CD4-positive, CD25-positive, alpha-beta regulatory T cell (primary cell): ENCODE data around the gene SMOC2. TPM values are rescaled to one million over a fixed set of nuclear protein-coding genes. Genes with fewer than 3 reads are reported as not detected.

Experiments
- ATAC-seq, 2 donors: fragments of 150-1000 bp; cut with Tn5 transposase; one replicate each; pipeline ENCODE4 v1.10.0; 2021; ENCODE audit warnings: low read depth in 2 of 2, moderate number of reproducible peaks in 2 of 2, moderate library complexity in 1 of 2
- DNase-seq, 3 donors: peaks; one replicate each; pipeline versions ENCODE4 v3.0.0 to v3.0.0-alpha.2; 2012 to 2022; ENCODE audit warnings: mixed read lengths in 1 of 3
- H3K27ac ChIP-seq: one replicate; pipeline ENCODE4 v1.7.0; 2013; ENCODE audit warnings: mild to moderate bottlenecking, low read length; ENCODE audit not compliant: insufficient read depth, poor library complexity, severe bottlenecking
- H3K27me3 ChIP-seq: one replicate; pipeline ENCODE4 v1.7.0; 2013; ENCODE audit warnings: low read length; ENCODE audit not compliant: control insufficient read depth, insufficient read depth
- H3K36me3 ChIP-seq: one replicate; pipeline ENCODE4 v1.7.0; 2013; ENCODE audit warnings: mild to moderate bottlenecking, low read length, moderate library complexity; ENCODE audit not compliant: control insufficient read depth, insufficient read depth
- H3K4me1 ChIP-seq: 2 replicates; pipeline ENCODE4 v1.7.0; 2013; ENCODE audit warnings: mild to moderate bottlenecking, low read length; ENCODE audit not compliant: insufficient read depth, control insufficient read depth, poor library complexity, severe bottlenecking
- H3K4me3 ChIP-seq: one replicate; pipeline ENCODE4 v1.7.0; 2013; ENCODE audit warnings: low read depth, mild to moderate bottlenecking, low read length, moderate library complexity
- H3K9me3 ChIP-seq, 2 experiments: 1 replicate in 1 of 2; 2 replicates in 1 of 2; pipeline ENCODE4 v1.7.0; 2013; ENCODE audit warnings: low read length in 2 of 2, mild to moderate bottlenecking in 1 of 2, moderate library complexity in 1 of 2; ENCODE audit not compliant: control insufficient read depth in 2 of 2
- H3K27ac Mint-ChIP-seq, 3 donors: one replicate each; pipeline ENCODE4 v1.8.0; 2020 to 2022; ENCODE audit warnings: mild to moderate bottlenecking in 3 of 3, mixed read lengths in 3 of 3, moderate library complexity in 2 of 3
- H3K27me3 Mint-ChIP-seq: one replicate; pipeline ENCODE4 v1.8.0; 2022; ENCODE audit warnings: mild to moderate bottlenecking, mixed read lengths
- H3K36me3 Mint-ChIP-seq: one replicate; pipeline ENCODE4 v1.8.0; 2020; ENCODE audit warnings: mixed read lengths
- H3K4me1 Mint-ChIP-seq, 4 donors: one replicate each; pipeline ENCODE4 v1.8.0; 2020 to 2022; ENCODE audit warnings: mixed read lengths in 4 of 4, mild to moderate bottlenecking in 1 of 4
- H3K4me3 Mint-ChIP-seq, 4 donors: one replicate each; pipeline ENCODE4 v1.8.0; 2020 to 2022; ENCODE audit warnings: mild to moderate bottlenecking in 4 of 4, mixed read lengths in 4 of 4, moderate library complexity in 3 of 4
- H3K9me3 Mint-ChIP-seq, 7 donors: one replicate each; pipeline ENCODE4 v1.8.0; 2020 to 2022; ENCODE audit warnings: mixed read lengths in 7 of 7, mild to moderate bottlenecking in 3 of 7, moderate library complexity in 2 of 7
- polyA plus RNA-seq, 4 donors: library from polyadenylated mRNA; unstranded; fragments of 300-500 nt; fragmentation: Illumina TruSeq; gene quantifications; one replicate each; pipeline ENCODE4 v1.2.3, GENCODE V29; 2021
- total RNA-seq: library from RNA; stranded (reverse); gene quantifications from one replicate; pipeline ENCODE4 v1.2.3, GENCODE V29; 2022

Gene SMOC2
- total and polyA plus RNA-seq, 5 donors from 2014 or later = not detected

DNA sequence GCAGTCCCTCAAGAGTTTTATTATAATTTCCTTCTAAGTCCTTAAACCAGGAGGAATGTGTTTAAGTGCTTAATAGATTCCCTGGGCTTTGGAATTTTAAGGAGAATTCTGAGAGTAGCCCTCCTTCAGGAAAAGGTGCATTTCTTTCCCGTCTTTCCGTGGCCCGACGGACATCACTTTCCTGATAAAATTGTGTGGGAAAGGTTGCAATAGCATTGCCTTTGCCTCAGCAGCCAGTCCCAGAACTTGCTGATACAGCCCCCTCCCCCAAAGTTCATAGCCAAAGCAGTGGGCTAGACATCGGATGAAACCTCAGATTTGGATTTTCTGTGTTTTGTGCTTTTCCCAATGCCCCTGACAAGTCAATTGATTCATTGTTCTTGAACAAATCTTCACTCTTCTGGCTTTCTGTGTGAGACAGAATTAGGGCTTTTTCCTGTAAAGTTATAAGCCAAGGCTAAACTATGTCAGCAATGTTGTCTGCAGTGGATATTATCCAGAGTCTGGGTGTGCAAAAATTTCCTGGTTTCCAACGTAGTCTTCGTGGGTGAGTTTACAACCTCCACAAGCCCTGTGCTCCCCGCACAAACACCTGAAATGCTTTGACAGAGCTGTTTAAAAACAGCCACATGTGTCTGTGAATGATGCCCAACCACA is 1.1 kb upstream of the SMOC2 start:
- Mint-ChIP-seq H3K4me3 (no peak overlapping the region), H3K4me1 (peaks cover 0 to 5% (median 1%) of the 10 kb centered on the region in 4 donors), H3K27ac (no peak overlapping the region), H3K27me3 (peaks cover 35% of the 10 kb centered on the region), H3K36me3 (no peaks in the 10 kb centered on the region), H3K9me3 (peaks cover 0 to 1% (median 0%) of the 10 kb centered on the region in 7 donors)
- H3K4me3 ChIP-seq = no peak overlapping the region
- no peaks in the 10 kb centered on the region for H3K4me1 ChIP-seq
- no peaks in the 10 kb centered on the region for H3K9me3 ChIP-seq
- peaks cover 5% of the 10 kb centered on the region for H3K27me3 ChIP-seq
- no peaks in the 10 kb centered on the region for H3K36me3 ChIP-seq
- DNase-seq (no peak), ATAC-seq (no peak)
- no peak overlapping the region for H3K27ac ChIP-seq

DNA sequence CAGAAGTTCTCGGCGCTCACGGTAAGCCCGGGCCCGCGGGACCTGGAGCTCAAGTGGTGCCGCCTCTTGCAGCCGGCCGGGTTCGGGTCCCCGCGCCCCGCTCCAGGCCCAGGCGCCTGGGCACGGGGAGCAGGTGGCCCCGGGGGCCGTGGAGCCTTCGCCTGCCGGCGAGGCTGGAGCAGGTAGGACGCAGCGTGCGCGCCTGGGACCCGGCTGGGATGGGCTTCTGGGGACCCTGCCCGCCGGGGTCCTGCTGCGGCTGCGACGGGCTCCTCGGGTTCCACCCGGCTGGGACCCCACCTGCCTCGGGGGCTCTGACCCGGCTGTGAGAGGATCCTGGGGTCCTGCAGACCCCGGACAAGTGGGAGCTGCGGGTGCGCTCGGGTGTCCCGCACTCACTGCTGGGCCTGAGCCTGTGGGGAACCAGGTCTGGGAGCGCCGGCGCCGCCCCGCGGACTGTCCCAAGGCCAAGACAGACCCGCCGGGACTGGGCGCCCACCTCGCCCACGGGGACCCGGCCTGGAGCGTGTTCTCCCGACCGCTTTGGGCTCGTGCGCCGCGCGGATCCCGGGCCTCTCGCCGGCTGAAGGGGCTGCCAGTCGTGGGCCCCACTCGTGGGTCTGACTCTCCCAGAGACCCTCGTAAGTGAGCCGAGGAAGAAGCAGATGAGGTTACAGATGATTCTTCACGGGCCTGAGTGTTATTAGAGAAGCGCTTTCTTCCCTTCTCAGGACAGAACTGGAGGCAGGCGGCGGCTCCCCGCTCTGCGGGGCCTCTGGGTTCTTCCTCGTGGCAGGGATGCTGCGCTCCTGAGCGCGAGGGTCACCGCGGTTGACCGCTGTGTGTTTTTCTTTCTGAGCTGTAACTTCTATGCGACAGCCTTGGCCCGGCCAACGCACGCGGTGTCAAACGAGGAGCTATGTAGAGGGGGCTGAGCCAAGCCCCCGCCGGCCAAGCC is 729 bp downstream of the SMOC2 start:
- no peak overlapping the region for H3K27ac ChIP-seq
- Mint-ChIP-seq H3K4me1 (peaks cover 0 to 5% (median 1%) of the 10 kb centered on the region in 4 donors), H3K27me3 (peaks cover 40% of the 10 kb centered on the region)

GRCh38 chr6:168442646-168443045 is 1.7 kb downstream of the SMOC2 start:
- no peaks in the 10 kb centered on the region for H3K4me1 ChIP-seq
- Mint-ChIP-seq H3K27me3 (peaks cover 40% of the 10 kb centered on the region), H3K27ac (peak overlapping the region in 1 of 3 donors; percentile 52)

More for the DNA sequence above, 729 bp downstream of the SMOC2 start:
- no peak overlapping the region for H3K4me3 Mint-ChIP-seq
- Histone ChIP-seq H3K4me3 (no peak overlapping the region), H3K4me1 (no peaks in the 10 kb centered on the region), H3K27me3 (peaks cover 5% of the 10 kb centered on the region), H3K9me3 (no peaks in the 10 kb centered on the region), H3K36me3 (no peaks in the 10 kb centered on the region)
- H3K27ac Mint-ChIP-seq = no peak overlapping the region
- no peaks in the 10 kb centered on the region for H3K36me3 Mint-ChIP-seq
- peaks cover 0 to 1% (median 0%) of the 10 kb centered on the region in 7 donors for H3K9me3 Mint-ChIP-seq
- ATAC-seq = no peak
- DNase-seq = no peak

GRCh38 chr6:168447282-168447681 is 6.3 kb downstream of the SMOC2 start:
- Histone ChIP-seq H3K27ac (no peak overlapping the region), H3K9me3 (no peaks in the 10 kb centered on the region), H3K36me3 (no peaks in the 10 kb centered on the region), H3K4me3 (no peak overlapping the region), H3K27me3 (no peaks in the 10 kb centered on the region), H3K4me1 (no peaks in the 10 kb centered on the region)
- Mint-ChIP-seq H3K9me3 (peaks cover 0 to 1% (median 0%) of the 10 kb centered on the region in 7 donors), H3K4me1 (peaks cover 0 to 5% (median 1%) of the 10 kb centered on the region in 4 donors), H3K4me3 (no peak overlapping the region), H3K27me3 (peaks cover 21% of the 10 kb centered on the region), H3K27ac (no peak overlapping the region), H3K36me3 (no peaks in the 10 kb centered on the region)
- no peak for ATAC-seq
- no peak for DNase-seq

More at GRCh38 chr6:168442646-168443045, 1.7 kb downstream of the SMOC2 start:
- Histone ChIP-seq H3K27ac (no peak overlapping the region), H3K9me3 (no peaks in the 10 kb centered on the region), H3K36me3 (no peaks in the 10 kb centered on the region), H3K27me3 (peaks cover 5% of the 10 kb centered on the region), H3K4me3 (no peak overlapping the region)
- ATAC-seq (no peak), DNase-seq (no peak)
- Mint-ChIP-seq H3K4me3 (no peak overlapping the region), H3K9me3 (peaks cover 0 to 1% (median 0%) of the 10 kb centered on the region in 7 donors), H3K36me3 (no peaks in the 10 kb centered on the region), H3K4me1 (peaks cover 0 to 5% (median 1%) of the 10 kb centered on the region in 4 donors)

DNA sequence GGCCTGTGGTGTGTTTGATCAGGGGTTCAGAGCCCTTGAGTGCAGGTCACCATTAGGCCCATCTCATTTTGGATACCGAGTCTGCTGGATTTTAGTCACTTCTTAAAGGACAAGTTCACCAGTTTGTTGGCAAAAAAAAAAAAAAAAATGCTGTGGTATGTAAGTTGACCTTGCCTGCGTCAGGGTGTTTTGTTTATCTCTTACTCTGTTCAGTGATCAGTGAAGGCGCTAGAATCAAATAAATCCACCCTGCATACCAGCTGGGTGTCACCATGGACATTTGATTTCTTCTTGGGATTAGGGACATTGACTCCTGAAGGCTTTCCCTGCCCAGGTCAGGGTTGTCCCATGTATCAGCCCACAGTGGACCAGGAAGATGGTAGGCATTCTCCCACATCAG is 6.7 kb downstream of the SMOC2 start:
- Mint-ChIP-seq H3K27ac (no peak overlapping the region), H3K27me3 (peaks cover 17% of the 10 kb centered on the region), H3K36me3 (no peaks in the 10 kb centered on the region), H3K4me1 (peaks cover 0 to 2% (median under 1%) of the 10 kb centered on the region in 4 donors), H3K9me3 (peaks cover 0 to 1% (median 0%) of the 10 kb centered on the region in 7 donors), H3K4me3 (no peak overlapping the region)
- Histone ChIP-seq H3K27ac (no peak overlapping the region), H3K4me3 (no peak overlapping the region), H3K36me3 (no peaks in the 10 kb centered on the region), H3K9me3 (no peaks in the 10 kb centered on the region), H3K27me3 (no peaks in the 10 kb centered on the region), H3K4me1 (no peaks in the 10 kb centered on the region)
- DNase-seq (no peak), ATAC-seq (no peak)

DNA sequence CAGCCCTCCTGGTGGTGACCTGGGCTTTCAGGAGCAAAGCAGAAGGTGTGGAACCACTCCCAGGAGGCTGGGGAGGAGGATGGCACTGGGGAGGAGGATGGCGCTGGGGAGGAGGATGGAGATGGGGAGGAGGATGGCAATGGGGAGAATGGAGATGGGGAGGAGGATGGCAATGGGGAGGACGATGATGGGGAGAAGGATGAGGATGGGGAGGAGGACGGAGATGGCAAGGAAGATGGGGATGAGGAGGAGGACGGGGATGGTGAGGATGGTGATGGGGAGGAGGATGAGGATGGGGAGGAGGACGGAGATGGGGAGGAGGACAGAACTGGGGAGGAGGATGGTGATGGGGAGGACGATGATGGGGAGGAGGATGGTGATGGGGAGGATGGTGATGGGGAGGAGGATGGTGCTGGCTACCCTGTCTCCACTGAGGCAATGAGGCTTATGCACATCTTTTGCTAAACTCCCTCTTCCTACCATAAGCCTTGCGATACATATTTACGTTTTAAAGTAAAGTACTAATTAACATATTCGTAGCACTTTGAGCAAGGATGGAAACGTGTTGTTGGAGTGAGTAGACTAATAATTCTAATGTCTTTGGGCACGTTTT is 7.4 kb downstream of the SMOC2 start:
- no peaks in the 10 kb centered on the region for H3K9me3 ChIP-seq
- Mint-ChIP-seq H3K4me3 (no peak overlapping the region), H3K36me3 (no peaks in the 10 kb centered on the region), H3K27me3 (peaks cover 10% of the 10 kb centered on the region), H3K27ac (no peak overlapping the region), H3K9me3 (peaks cover 0 to 1% (median 0%) of the 10 kb centered on the region in 7 donors), H3K4me1 (no peaks in the 10 kb centered on the region)
- no peak for ATAC-seq
- no peak overlapping the region for H3K27ac ChIP-seq
- no peaks in the 10 kb centered on the region for H3K36me3 ChIP-seq
- no peak overlapping the region for H3K4me3 ChIP-seq
- DNase-seq = no peak
- no peaks in the 10 kb centered on the region for H3K4me1 ChIP-seq
- no peaks in the 10 kb centered on the region for H3K27me3 ChIP-seq

DNA sequence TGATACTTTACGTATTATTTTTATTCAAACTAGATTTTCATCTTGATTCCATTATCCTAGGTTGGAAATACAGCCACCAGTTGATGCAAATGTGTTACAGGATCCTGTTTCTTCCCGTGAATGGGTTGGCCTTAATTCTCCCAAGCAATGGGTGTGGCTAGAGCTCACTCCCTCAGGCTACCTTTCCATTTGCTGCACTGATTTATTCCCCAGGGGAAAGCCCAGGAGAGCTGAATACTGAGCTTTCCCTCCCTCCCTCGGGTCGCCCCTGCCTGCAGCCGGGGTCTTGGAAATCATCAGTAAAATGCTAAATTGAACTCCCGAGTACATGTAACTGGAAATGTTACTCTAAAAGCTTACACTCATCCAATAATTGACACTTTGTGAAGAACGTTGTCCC is 9.9 kb downstream of the SMOC2 start:
- Histone ChIP-seq H3K4me3 (no peak overlapping the region), H3K36me3 (no peaks in the 10 kb centered on the region), H3K9me3 (no peaks in the 10 kb centered on the region), H3K27me3 (no peaks in the 10 kb centered on the region), H3K4me1 (no peaks in the 10 kb centered on the region), H3K27ac (no peak overlapping the region)
- peaks cover 4% of the 10 kb centered on the region for H3K27me3 Mint-ChIP-seq
- no peaks in the 10 kb centered on the region for H3K9me3 Mint-ChIP-seq
- DNase-seq = no peak
- no peak overlapping the region for H3K27ac Mint-ChIP-seq
- ATAC-seq = no peak
- H3K4me1 Mint-ChIP-seq = no peaks in the 10 kb centered on the region
- H3K4me3 Mint-ChIP-seq = no peak overlapping the region
- no peaks in the 10 kb centered on the region for H3K36me3 Mint-ChIP-seq
